Measurements from ENCODE around the gene SERPINA12. TPM values are rescaled to one million over a fixed set of nuclear protein-coding genes. Genes with fewer than 3 reads are reported as not detected.

SERPINA12 gene
- total and polyA plus RNA-seq, 7 donors, result not detected

- Histone ChIP-seq H3K36me3 (ENCODE audit: insufficient read depth in 1 of 2, low read depth in 1 of 2) (no peaks in the 10 kb centered on the region), H3K4me3 (no peak overlapping the region), H3K27me3 (ENCODE audit: insufficient read depth in 3 of 3, low read length in 2 of 3) (peaks cover 0 to 5% (median 3%) of the 10 kb centered on the region in 3 donors), H3K9me3 (no peaks in the 10 kb centered on the region), H3K27ac (no peak overlapping the region), H3K4me1 (no peaks in the 10 kb centered on the region)
- intact Hi-C loops (cut with DNase I), result loop anchor here in 1 of 2 donors (10.0 kb wide), 2 partner anchors 127 to 347 kb away; no protein-coding TSS in a partner anchor
- ATAC-seq (no peak), DNase-seq (no peak)
- no peak for TF ChIP-seq CTCF (IDR thresholded peaks at IDR 0.05)
- 60 to 62% (median 62%) methylated on average over 5 of the region's 5 CpGs for whole genome bisulfite sequencing, 3 donors
Measured at GRCh38 chr14:94481468-94482131, 27.7 kb downstream of the SERPINA12 start.

GRCh38 chr14:94480809-94481208 lies 28.5 kb downstream of the SERPINA12 start:
- 5 to 8% (median 7%) methylated on average over 2 of the region's 2 CpGs for WGBS, 3 donors
- H3K27me3 ChIP-seq (ENCODE audit: insufficient read depth in 3 of 3, low read length in 2 of 3), result peaks cover 0 to 5% (median 0%) of the 10 kb centered on the region in 3 donors
- no peaks in the 10 kb centered on the region for H3K4me1 ChIP-seq
- no peaks in the 10 kb centered on the region for H3K36me3 ChIP-seq (ENCODE audit: insufficient read depth in 1 of 2, low read depth in 1 of 2)
- no peak overlapping the region for H3K27ac ChIP-seq
- no peak for TF ChIP-seq CTCF (IDR thresholded peaks at IDR 0.05)
- no peak for DNase-seq
- intact Hi-C loops (cut with DNase I), result loop anchor here in 1 of 2 donors (10.0 kb wide), 2 partner anchors 126 to 346 kb away; no protein-coding TSS in a partner anchor
- no peak overlapping the region for H3K4me3 ChIP-seq
- H3K9me3 ChIP-seq, result no peaks in the 10 kb centered on the region
- ATAC-seq, result no peak

- ATAC-seq, result no peak
- no peak for TF ChIP-seq CTCF (IDR thresholded peaks at IDR 0.05)
- intact Hi-C loops (cut with DNase I), result no loop called here
- no peaks in the 10 kb centered on the region for H3K9me3 ChIP-seq
- no peaks in the 10 kb centered on the region for H3K4me1 ChIP-seq
- no peak overlapping the region for H3K4me3 ChIP-seq
- H3K27me3 ChIP-seq (ENCODE audit: insufficient read depth in 3 of 3, low read length in 2 of 3), result peaks cover 0 to 3% (median 0%) of the 10 kb centered on the region in 3 donors
- H3K27ac ChIP-seq, result no peak overlapping the region
- no peaks in the 10 kb centered on the region for H3K36me3 ChIP-seq (ENCODE audit: insufficient read depth in 1 of 2, low read depth in 1 of 2)
- DNase-seq, result no peak
Measured at GRCh38 chr14:94478420-94478819, 30.8 kb downstream of the SERPINA12 start.

GRCh38 chr14:94476023-94476422 lies 33.2 kb downstream of the SERPINA12 start, which contains the start of gene SERPINA9:
SERPINA9 (minus strand) TSS chr14:94476197; CDS start chr14:94469840, 6,357 bp downstream.
- no peak for DNase-seq
- H3K4me3 ChIP-seq, result no peak within 1 kb of the TSS
- no peaks in the 10 kb centered on the region for H3K36me3 ChIP-seq (ENCODE audit: insufficient read depth in 1 of 2, low read depth in 1 of 2)
- intact Hi-C loops (cut with DNase I), result no loop called here
- TF ChIP-seq CTCF (IDR thresholded peaks at IDR 0.05), result no peak
- WGBS, 3 donors, result 48 to 68% (median 62%) methylated on average over 2 of the region's 2 CpGs
- H3K9me3 ChIP-seq, result no peaks in the 10 kb centered on the region
- no peak within 1 kb of the TSS for H3K27ac ChIP-seq
- ATAC-seq, result no peak
- peaks cover 0 to 3% (median 0%) of the 10 kb centered on the region in 3 donors for H3K27me3 ChIP-seq (ENCODE audit: insufficient read depth in 3 of 3, low read length in 2 of 3)
- no peaks in the 10 kb centered on the region for H3K4me1 ChIP-seq

Data from psoas muscle (tissue), 8 donors.